NOMO-1 treated with dmso at 0.1 percent for 144 hours (cell line): ENCODE data around the gene CAPN3.

Experiments
- DNase-seq: peaks from one replicate; lab custom pipeline; 2025; ENCODE audit not compliant: unreplicated experiment; lab: John Stamatoyannopoulos, UW

The CAPN3 gene

DNA sequence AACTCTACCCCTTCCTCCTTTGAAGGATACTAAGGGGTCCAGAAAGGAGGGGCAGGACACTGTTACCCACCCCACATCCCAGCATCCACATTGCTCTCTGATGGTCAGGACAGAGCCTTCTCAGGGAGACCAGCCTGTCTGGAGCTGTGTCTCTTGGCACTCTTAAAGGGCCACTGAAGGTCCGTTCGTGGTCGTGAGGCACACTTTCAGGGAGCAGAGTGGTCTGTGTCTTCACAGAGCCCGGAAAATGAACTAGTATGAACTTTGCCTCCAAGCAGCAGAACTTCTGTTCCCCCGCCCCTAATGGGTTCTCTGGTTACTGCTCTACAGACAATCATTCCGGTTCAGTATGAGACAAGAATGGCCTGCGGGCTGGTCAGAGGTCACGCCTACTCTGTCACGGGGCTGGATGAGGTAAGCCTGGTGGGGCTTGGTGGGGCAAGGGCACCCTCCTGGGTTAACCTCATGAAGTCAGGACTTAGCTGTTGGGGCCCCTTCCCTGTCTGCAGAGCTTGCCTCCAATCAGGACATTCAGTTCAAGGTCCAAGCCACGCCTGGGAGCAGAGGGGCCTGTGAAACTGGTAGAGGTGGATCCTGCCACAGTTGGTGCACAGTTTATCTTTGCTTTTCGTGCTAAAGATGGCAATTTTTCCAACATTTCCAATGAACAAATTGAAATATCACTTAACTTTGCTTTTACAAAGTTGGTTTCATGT lies 33.2 kb downstream of the CAPN3 start:
- no peak for DNase-seq

DNA sequence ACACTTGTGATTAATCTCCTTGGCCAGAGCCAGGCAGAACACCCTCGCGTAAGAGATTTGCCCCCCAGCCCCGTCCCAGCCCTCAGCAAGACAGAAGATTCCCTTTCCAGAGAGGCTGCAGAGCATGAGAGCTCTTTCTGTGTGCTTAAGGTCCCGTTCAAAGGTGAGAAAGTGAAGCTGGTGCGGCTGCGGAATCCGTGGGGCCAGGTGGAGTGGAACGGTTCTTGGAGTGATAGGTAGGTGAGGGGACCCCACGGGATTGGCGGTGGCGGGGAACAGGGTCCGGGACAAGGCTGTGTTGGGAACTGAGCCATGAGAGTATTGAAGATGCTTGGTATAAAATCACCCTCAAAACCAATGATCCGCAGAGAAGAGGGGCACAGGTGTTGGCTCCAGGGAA lies 34.8 kb downstream of the CAPN3 start:
- DNase-seq: no peak

DNA sequence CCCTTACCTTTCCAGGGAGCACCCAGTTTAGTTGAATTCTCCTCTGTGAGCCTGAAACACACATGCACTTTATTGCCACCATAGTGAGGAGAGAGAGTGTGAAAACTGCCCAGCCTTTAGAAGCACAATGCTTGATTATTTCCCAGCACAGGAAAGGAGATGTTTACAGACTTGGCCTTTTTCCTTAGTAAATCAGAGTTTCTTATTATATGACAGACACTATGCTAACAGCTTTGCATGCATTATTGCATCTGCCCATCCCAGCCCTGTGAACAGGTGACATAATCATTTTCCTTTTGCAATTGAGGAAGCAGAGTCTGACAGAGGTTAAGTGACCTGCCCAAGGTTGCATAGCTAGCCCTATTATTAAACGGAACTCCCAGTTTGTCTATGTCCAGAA lies 36.5 kb downstream of the CAPN3 start:
- no peak for DNase-seq

DNA sequence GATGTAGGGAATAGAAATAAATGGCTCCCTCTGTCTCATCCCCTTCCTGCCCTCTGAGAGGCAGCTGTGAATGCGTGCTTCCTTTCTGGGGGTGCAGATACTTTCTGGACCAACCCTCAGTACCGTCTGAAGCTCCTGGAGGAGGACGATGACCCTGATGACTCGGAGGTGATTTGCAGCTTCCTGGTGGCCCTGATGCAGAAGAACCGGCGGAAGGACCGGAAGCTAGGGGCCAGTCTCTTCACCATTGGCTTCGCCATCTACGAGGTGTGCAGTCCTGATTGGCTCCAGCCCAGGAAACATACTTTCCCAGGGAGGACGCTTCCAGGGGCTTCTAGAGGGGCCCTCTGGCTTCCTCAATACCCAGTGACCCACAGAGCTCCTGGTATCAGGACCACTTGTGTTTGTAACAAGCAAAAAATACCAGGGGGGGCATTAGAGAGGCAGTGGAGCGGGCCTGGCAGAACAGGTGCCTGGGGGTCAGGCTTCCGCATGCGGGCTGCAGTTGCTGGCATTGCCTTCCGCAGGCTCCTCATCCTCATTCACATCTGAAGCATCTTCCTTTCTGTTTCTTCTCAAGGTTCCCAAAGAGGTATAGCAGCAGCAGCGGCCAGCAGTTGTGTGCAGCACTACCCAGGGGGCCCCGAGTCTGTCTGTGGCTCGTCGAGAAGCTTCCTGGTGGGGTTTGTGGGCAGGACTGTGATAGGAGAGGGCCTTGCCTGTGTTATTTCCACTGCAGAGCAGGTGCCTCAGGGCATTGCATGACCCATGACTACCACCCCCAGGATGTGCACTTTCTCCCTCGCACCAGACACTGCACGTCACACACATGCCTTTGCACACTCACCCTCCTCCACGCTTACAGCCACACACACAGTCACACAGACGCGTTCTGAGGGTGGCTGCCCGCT lies 42.5 kb downstream of the CAPN3 start:
- no peak for DNase-seq

DNA sequence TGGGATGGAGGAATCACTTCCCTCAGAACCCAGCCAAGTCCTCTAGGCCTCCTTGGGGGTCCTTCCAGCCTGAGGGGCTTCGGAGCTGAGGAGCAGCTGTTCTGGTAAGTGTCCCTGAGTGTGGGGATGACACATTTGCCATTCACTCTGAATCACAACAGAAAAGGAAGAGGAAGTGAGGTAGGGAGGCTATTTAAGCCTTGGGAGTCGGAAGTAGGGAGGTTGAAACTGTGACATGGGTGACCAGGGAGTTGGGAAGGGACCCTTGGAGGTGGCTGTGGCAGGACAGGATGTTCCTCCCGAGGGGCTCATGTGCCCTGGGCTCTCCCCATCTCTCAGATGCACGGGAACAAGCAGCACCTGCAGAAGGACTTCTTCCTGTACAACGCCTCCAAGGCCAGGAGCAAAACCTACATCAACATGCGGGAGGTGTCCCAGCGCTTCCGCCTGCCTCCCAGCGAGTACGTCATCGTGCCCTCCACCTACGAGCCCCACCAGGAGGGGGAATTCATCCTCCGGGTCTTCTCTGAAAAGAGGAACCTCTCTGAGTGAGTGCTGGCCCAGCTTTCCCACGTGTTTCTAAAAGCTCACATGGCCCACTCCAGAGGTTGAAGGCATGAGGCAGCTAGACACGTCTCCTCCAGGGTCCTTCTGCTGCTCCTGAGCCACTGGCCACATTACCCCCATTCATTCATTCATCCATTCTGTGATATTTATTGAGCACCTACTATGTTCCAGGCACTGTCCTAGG lies 43.3 kb downstream of the CAPN3 start:
- no peak for DNase-seq

DNA sequence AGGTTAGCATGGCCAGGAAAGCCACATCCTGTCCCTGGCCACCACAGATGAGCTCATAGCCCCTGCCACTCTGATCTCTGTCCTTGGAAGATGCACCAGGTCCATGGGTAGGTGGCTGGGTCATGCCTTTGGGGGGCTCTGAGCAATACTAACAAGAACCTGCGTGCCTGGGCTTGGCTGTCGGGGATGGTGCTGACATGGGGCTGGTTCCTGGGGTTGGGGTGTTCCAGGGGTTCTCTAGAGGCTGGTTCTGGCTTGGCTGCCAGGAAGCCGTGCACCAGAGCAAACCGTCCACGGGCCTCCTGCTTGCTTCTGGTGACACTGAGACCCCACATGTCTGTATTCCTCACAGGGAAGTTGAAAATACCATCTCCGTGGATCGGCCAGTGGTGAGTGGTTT lies 44.1 kb downstream of the CAPN3 start:
- no peak for DNase-seq

DNA sequence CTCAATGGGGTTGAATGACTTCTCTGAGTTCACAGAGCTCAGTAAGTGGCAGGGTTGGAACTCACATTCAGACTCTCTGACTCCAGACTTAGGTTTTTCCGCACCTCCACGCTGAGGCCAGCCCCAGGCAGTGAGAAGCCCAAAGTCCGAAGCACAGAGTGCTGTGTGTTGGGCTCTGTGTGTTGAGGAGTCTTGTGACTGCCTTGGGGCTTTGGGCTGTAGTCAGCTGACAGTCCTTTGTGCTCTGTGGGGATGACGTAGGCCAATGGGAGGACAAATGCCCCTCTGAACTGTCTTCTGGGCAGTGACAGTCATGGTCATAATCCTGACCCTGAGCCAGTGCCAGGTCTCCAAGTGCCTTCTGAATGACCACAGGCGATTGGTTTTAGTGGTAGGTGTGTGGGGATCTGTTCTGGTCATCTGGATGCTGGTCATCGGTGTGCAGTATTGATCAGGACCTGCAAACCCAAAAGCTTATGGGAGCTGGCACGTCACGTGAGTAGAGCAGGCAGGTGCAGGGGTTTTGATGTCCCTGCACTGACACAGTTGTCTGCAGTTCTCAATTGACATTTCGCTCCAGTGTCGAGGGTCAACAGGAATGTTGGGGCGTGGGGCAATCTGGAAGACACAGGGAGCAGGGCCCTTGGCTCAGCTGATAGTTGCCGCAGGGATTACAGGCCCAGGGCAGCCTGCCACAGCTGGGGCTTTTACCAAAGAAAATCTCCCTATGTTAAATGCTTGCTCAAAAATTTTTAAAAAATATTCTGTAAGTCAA lies 45.3 kb downstream of the CAPN3 start:
- DNase-seq: no peak

DNA sequence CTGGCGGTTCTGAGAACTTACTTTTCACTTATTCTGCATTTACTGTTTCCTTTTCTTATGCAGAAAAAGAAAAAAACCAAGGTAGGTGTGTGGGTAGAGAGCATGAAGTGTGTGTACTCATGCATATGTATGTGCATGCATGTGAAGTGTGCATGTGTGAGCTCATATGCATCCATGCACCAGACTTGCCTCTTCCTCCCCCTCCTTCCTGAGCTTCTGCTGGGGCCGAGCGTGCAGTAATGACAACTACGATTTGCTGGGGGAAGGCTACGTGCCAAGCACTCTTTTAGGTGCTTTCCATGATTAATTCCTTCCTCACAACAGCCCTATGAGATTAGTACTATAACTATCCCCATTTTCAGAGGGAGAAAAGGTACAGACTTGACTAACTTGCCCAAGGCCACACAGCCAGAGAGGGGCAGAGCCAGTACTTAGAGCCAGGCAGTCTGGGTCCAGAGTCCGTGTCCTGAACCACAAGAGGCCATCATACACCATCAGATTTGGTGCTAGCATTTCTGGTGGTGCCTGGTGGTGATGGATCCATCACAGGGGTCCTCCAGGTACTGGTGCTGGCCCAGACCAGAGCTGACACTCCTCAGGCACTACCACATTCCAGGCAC lies 46.7 kb downstream of the CAPN3 start:
- DNase-seq: no peak

DNA sequence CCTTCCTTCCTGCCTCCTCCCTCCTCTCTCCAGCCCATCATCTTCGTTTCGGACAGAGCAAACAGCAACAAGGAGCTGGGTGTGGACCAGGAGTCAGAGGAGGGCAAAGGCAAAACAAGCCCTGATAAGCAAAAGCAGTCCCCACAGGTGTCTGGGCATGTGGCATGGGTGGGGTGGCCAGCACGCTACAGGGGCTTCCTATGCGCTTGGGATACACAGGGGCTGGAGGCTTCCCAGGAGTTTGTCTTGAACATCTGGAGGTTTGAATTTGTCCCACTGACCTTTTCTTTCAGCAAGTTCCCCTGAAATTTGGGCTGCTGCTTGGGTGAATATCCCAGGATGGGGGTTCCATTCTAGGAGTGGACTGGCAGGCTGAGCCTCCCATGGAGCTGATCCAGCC lies 48.9 kb downstream of the CAPN3 start:
- no peak for DNase-seq

DNA sequence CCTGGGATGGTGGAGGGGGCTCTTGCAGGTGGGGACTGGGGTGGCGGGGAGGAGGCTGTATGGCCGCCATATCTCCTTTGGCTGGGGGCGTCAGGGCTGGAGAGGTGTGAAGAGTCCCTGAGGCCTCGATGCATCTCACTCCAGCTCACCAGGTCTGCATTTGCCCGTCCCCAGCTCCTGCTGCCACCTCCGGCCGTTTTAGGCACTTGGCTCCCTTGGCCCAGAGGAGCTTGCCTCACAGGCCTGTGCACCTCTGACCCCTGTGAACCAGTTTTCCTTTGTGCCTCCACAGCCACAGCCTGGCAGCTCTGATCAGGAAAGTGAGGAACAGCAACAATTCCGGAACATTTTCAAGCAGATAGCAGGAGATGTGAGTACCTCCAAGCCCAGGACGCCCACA lies 49.7 kb downstream of the CAPN3 start:
- DNase-seq: no peak

DNA sequence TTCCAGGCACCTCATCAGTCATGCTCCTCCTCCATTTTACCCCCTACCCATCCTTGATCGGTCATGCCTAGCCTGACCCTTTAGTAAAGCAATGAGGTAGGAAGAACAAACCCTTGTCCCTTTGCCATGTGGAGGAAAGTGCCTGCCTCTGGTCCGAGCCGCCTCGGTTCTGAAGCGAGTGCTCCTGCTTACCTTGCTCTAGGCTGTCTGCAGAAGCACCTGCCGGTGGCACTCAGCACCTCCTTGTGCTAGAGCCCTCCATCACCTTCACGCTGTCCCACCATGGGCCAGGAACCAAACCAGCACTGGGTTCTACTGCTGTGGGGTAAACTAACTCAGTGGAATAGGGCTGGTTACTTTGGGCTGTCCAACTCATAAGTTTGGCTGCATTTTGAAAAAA lies 52.6 kb downstream of the CAPN3 start:
- DNase-seq: no peak

DNA sequence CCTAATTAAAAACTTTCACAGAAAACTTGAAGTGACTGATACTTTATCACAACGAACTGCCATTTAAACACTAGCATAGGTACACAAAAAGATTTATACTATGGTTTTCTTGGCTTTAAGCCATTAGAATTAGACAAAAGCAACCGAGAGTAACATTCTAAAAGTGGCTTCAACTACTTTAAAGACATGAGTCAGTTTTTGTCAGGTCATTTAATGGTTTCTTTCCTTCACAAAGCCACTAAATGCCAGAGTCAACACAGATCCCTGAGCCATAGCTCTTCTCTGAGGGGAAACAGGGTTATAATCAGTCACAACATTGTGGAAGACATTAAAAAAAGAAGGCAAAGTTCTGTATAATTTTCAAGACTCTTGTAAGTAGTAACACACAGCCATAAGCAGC lies 54.6 kb downstream of the CAPN3 start:
- no peak for DNase-seq

DNA sequence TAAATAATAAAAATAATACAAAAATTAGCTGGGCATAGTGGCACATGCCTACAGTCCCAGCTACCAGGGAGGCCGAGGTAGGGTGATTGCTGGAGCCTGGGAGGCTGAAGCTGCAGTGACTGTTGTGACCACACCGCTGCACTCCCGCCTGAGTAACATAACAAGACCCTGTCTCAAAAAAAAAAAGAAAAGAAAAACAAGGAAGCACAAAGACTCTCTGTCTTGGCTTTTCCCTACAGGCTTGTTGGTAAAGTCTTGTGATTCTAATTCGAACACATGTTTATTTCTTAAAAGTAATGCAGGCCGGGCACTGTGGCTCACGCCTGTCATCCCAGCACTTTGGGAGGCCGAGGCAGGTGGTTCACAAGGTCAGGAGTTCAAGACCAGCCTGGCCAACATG lies 60.1 kb downstream of the CAPN3 start:
- DNase-seq: no peak

DNA sequence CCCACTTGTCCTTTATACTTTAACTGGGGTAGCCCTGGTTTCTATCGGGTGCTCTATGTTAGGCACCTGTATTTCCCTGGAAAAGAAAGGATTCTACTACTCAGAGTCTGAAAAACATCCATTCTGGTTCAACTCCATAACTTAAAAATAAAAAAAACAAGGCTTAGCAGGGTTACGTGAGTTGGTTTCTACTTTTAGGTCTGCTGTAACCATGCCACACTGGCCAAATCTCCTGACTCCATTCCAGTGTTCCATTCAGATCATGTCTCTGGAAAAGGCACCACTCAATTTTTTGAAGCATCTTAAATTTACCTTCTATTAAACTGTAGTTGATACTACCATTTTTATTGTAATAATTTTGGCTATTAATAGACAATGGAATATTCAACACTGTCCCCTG lies 62.1 kb downstream of the CAPN3 start:
- DNase-seq: no peak

DNA sequence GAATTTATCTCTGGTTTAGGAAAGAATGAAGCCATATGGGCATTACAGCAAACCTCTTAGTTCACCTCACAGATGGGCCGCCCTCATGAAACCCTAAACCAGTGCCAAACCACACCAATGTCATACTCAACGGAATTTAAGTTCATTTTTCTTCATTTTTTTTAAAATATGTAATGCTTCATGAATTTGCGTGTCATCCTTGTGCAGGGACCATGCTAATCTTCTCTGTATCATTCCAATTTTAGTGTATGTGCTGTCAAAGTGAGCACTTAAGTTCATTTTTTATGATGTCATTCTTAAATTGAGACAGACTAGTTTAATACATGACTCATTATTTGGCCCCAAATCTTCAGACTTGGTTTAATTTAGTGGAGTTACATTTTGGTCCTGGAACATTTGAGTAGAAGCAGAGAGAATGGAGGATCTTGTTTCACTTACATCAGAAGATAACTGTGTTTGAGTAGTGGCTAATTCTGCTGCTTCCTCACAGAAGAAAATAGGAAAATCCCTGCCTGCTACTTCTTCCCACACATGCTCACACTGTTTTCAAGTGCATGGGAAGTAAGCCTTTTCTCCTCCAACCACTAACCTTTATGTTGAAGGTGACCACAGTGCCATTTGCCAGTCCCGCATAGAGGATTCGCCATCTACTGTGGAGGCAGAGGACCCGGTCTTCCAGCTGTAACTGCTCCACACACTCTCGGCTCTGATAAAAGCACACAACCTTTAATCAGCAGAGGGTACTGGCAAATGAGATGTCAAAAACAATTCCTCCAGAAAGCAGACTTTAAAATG lies 68.3 kb downstream of the CAPN3 start:
- DNase-seq: no peak

DNA sequence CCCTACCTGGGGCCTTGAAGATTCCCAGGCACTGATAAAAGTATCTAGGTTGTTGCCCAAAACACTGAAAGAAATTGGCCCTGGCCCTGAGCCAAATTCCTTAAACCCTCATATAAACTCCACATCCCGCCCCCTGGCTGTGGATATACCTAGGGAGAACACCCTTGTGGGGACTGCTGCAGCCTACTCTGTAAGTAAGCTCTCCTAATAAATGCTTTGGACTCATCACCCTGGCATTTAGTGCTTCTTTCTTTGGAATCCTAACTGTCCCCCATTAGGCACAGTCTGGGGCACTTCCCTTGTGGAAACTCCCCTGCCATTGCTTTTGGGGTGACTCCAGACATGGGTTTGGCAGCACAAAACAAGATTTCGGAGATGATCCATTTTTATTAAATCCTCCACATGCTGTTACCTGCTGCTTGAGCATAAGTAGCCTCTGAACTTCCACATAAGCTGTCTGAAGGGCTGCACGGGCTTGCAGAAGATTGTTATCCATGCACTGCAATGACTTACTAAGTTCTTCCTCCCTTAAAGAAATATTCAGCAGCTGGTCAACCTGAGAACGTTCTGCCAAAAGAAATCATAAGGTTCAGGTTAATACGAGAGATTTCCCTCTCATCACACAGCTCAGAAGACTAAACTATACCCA lies 85.2 kb downstream of the CAPN3 start:
- no peak for DNase-seq

DNA sequence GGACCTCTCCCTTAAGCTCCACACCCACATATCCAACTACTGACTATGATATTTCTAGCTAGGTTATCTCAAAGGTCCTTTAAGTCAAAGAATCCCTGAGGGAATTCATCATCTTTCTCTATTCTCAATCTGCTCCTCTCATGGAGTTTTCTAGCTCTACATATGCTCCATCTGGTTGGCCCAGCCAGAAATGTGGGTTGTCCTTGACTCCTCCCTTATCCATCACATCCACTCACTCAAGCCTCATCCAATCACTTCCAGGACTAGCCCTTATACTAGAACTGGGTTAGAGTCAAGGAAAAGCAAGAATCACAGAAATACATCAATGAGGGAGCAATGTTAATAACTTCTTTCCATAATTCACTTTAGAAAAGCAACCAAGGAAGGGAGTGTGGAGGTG lies 86.2 kb downstream of the CAPN3 start:
- DNase-seq: no peak

DNA sequence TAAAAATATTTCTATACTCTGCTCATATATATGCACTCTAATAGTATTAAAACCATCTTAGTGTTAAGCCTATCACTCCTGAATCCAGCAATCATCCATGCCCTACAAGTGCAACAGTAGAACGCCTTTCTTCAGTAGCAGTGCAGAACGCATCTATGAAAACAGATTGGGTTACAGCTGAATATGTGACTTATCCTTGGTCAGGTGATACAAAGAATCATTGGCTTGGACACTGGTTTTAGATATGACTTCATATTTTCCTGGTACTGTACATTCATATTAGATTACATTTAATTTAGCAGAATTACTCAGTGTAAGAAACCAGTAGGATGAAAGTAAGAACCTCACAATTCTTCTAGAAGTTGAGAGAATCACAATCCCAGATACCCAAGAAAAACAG lies 88.3 kb downstream of the CAPN3 start:
- no peak for DNase-seq

DNA sequence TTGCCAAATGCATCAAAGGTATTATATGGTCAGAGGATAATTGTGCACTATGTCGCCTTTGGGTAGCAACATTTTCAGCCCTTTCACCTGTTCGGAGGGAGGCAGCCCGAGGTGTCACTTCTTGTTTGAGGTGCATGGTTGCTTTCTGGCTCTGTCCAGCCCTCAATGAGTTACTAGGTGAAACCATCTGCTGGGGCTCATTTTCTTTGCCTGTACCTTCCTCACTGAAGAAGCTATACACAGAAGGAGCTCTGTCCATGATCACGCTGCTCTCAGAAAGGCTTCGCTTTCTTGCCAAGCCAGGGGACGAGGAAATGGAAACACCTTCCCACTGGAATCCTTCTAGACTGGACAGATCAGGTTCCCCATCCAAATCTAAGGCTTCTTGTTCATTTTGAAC lies 89.0 kb downstream of the CAPN3 start:
- DNase-seq: no peak
